PC-9 (cell line): Measurements from ENCODE around the gene LKAAEAR1.

ENCODE experiments used
- EZH2 ChIP-seq: fragments of 200-600 bp; sonication (generic); IDR thresholded peaks from 2 replicates; pipeline ENCODE4 v1.8.0; 2017; ENCODE audit warnings: antibody characterized with exemption, low read depth
- TF ChIP-seq, protein P1 (sequence below): fragments of 200-600 bp; sonication (generic); conservative IDR thresholded peaks from 2 replicates; pipeline ENCODE4 v1.6.1; 2017; ENCODE audit warnings: mixed run types, antibody characterized with exemption, mild to moderate bottlenecking, moderate library complexity

DNA sequence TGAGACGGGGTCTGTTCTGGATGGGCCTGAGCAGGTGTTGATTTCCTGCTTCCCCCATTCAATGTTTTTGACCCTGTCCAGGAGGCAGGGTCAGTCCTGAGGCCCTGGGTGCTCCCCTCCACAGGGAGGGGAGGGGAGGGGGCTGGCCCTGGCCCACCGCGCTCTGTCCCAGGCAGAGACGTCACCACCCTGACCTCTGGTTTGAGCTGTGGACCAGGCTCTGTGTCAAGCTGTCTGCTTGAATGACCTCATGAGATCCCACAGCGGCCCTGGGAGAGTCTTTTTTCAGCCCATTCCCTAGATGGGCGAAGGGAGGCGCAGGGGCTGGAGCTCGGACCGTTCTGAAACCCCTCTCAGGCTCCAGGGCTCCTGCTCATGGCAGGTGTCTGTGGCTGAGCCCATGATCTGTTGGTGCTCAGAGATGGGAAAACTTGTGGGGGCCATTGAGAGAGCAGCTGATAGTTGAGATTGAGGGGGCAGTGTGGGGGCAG, 8.9 kb upstream of the LKAAEAR1 start:
- TF ChIP-seq, protein P1, sequence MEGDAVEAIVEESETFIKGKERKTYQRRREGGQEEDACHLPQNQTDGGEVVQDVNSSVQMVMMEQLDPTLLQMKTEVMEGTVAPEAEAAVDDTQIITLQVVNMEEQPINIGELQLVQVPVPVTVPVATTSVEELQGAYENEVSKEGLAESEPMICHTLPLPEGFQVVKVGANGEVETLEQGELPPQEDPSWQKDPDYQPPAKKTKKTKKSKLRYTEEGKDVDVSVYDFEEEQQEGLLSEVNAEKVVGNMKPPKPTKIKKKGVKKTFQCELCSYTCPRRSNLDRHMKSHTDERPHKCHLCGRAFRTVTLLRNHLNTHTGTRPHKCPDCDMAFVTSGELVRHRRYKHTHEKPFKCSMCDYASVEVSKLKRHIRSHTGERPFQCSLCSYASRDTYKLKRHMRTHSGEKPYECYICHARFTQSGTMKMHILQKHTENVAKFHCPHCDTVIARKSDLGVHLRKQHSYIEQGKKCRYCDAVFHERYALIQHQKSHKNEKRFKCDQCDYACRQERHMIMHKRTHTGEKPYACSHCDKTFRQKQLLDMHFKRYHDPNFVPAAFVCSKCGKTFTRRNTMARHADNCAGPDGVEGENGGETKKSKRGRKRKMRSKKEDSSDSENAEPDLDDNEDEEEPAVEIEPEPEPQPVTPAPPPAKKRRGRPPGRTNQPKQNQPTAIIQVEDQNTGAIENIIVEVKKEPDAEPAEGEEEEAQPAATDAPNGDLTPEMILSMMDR, result no peak
- no peak for TF ChIP-seq EZH2
